HepG2 (cell line): Measurements from ENCODE around the gene PRELID2. TPM values are rescaled to one million over a fixed set of nuclear protein-coding genes. Genes with fewer than 3 reads are reported as not detected.

Source experiments
- ATAC-seq: fragments of 200-7000 bp; cut with Tn5 transposase; 3 replicates; pipeline ENCODE4 v1.9.1; 2020; ENCODE audit warnings: mild to moderate bottlenecking, moderate library complexity
- BruUV-seq: library from RNA; stranded (reverse); fragments of 400-500 nt; replicated peaks from 2 replicates; lab custom pipeline; 2021; lab: Mats Ljungman, UMichigan
- CTCF ChIA-PET: fragments of 300-600 bp; formaldehyde crosslinking; extraction: SDS; loops from one replicate; lab custom pipeline; 2021; ENCODE audit warnings: low total read pairs, inconsistent platforms, low intra/inter-chr PET ratio; lab: Yijun Ruan, JAX
- POLR2A ChIA-PET: fragments of 350-600 bp; sonication (Branson Sonifier 250); formaldehyde crosslinking; loops from one replicate; lab custom pipeline; 2020; ENCODE audit warnings: antibody characterized with exemption, inconsistent platforms; lab: Yijun Ruan, JAX
- DNase-seq: peaks from one replicate; pipeline ENCODE4 v3.0.0-alpha.2; 2015; ENCODE audit warnings: low spot score
- FAIRE-seq: peaks from 3 replicates; lab custom pipeline; 2011; peaks lifted over from hg19 to GRCh38; lab: Jason Lieb, UNC
- H2AFZ ChIP-seq: one replicate; pipeline ENCODE4 v1.6.1; 2011; ENCODE audit warnings: low read length, inconsistent platforms
- H3K27ac ChIP-seq: fragments of 300-600 bp; 3 replicates; pipeline ENCODE4 v1.8.0; 2011; ENCODE audit warnings: mixed run types, mild to moderate bottlenecking, mixed read lengths, low read length, inconsistent platforms; ENCODE audit not compliant: insufficient read depth; ENCODE audit errors: extremely low read length
- H3K27me3 ChIP-seq, 2 experiments: fragments of 200-600 bp in 1 of 2; 2 replicates in 1 of 2; 3 replicates in 1 of 2; pipeline versions ENCODE4 v1.6.0 to v1.8.0; 2011; ENCODE audit warnings: low read length in 2 of 2, mild to moderate bottlenecking in 2 of 2, moderate library complexity in 2 of 2, inconsistent platforms in 1 of 2; ENCODE audit not compliant: insufficient read depth in 2 of 2, control insufficient read depth in 1 of 2
- H3K36me3 ChIP-seq, 2 experiments: fragments of 200-600 bp in 1 of 2; replicated peaks in 1 of 2; 2 replicates in 1 of 2; 3 replicates in 1 of 2; pipeline versions ENCODE4 v1.5.1 to v1.8.0; 2011; ENCODE audit warnings: low read length in 2 of 2, inconsistent platforms in 1 of 2; ENCODE audit not compliant: insufficient read depth in 2 of 2, control insufficient read depth in 1 of 2
- H3K4me1 ChIP-seq: 2 replicates; pipeline ENCODE4 v1.5.1; 2012; ENCODE audit warnings: low read length, inconsistent platforms; ENCODE audit not compliant: insufficient read depth
- H3K4me2 ChIP-seq: 2 replicates; pipeline ENCODE4 v1.6.0; 2011; ENCODE audit warnings: low read depth, low read length, inconsistent platforms
- H3K4me3 ChIP-seq, 3 experiments: fragments of 200-600 bp in 1 of 3; sonication (generic), shearing (Covaris generic) in 1 of 3; replicated peaks in 1 of 3; 2 replicates each; pipeline ENCODE4 v1.5.1; 2011 to 2016; ENCODE audit warnings: low read length in 3 of 3, inconsistent platforms in 2 of 3, low read depth in 2 of 3, mild to moderate bottlenecking in 2 of 3, control low read depth in 1 of 3, mixed read lengths in 1 of 3; ENCODE audit not compliant: insufficient read depth in 1 of 3
- H3K79me2 ChIP-seq: one replicate; pipeline ENCODE4 v1.6.1; 2011; ENCODE audit warnings: low read length, inconsistent platforms; ENCODE audit not compliant: insufficient read depth
- H3K9ac ChIP-seq: 2 replicates; pipeline ENCODE4 v1.6.0; 2011; ENCODE audit warnings: mild to moderate bottlenecking, low read depth, low read length, inconsistent platforms; ENCODE audit not compliant: insufficient read depth
- H3K9me3 ChIP-seq: 2 replicates; pipeline ENCODE4 v1.5.1; 2012; ENCODE audit warnings: mild to moderate bottlenecking, low read length
- H4K20me1 ChIP-seq: 2 replicates; pipeline ENCODE4 v1.6.0; 2011; ENCODE audit warnings: inconsistent platforms, mild to moderate bottlenecking, low read length, moderate library complexity; ENCODE audit not compliant: insufficient read depth
- GTF2F1 ChIP-seq: fragments of 150-350 bp; IDR thresholded peaks from 2 replicates; pipeline ENCODE4 v1.6.1; 2014; ENCODE audit warnings: low read length
- IRF2 ChIP-seq: IDR thresholded peaks from 2 replicates; pipeline ENCODE4 v1.6.1; 2018; ENCODE audit warnings: missing genetic modification reagents, missing compliant biosample characterization
- LCORL ChIP-seq, 2 experiments: fragments of 450-650 bp in 1 of 2; sonication (generic) in 1 of 2; formaldehyde crosslinking in 1 of 2; IDR thresholded peaks; 2 replicates each; pipeline versions ENCODE4 v1.5.0 to v1.6.1; 2017 to 2020; ENCODE audit warnings: antibody characterized with exemption in 1 of 2, missing genetic modification reagents in 1 of 2
- MEF2D ChIP-seq: sonication (generic); formaldehyde crosslinking; IDR thresholded peaks from 2 replicates; pipeline ENCODE4 v1.5.1; 2020; ENCODE audit warnings: mild to moderate bottlenecking, missing genetic modification reagents
- PBX2 ChIP-seq: IDR thresholded peaks from 2 replicates; pipeline ENCODE4 v1.6.1; 2016; ENCODE audit warnings: control low read depth
- SRSF4 ChIP-seq: fragments of 200-400 bp; formaldehyde crosslinking; IDR thresholded peaks from one replicate; pipeline ENCODE4 v1.6.1; 2018; ENCODE audit warnings: mild to moderate bottlenecking, low read depth, low read length, moderate library complexity; ENCODE audit not compliant: poor library complexity, severe bottlenecking
- TBP ChIP-seq: sonication (generic); formaldehyde crosslinking; IDR thresholded peaks from 2 replicates; pipeline ENCODE4 v1.5.0; 2020; ENCODE audit warnings: missing genetic modification reagents
- ZBTB20 ChIP-seq: sonication (generic); formaldehyde crosslinking; IDR thresholded peaks from 2 replicates; pipeline ENCODE4 v1.8.1; 2023; ENCODE audit warnings: missing genetic modification reagents, low read depth, mild to moderate bottlenecking, borderline replicate concordance
- ZHX2 ChIP-seq, 2 experiments: sonication (generic) in 1 of 2; formaldehyde crosslinking in 1 of 2; IDR thresholded peaks; 2 replicates each; pipeline versions ENCODE4 v1.6.1 to v1.9.0; 2014 to 2022; ENCODE audit warnings: antibody characterized with exemption in 1 of 2, borderline replicate concordance in 1 of 2, inconsistent platforms in 1 of 2, low read depth in 1 of 2, missing genetic modification reagents in 1 of 2
- ZNF260 ChIP-seq: sonication (generic); formaldehyde crosslinking; IDR thresholded peaks from 2 replicates; pipeline ENCODE4 v1.4.0; 2020; ENCODE audit warnings: missing genetic modification reagents, low read depth, mild to moderate bottlenecking, borderline replicate concordance
- ZNF343 ChIP-seq: sonication (generic); formaldehyde crosslinking; IDR thresholded peaks from 2 replicates; pipeline ENCODE4 v1.4.0; 2020; ENCODE audit warnings: mild to moderate bottlenecking, missing genetic modification reagents
- ZNF367 ChIP-seq: sonication (generic); formaldehyde crosslinking; IDR thresholded peaks from 2 replicates; pipeline ENCODE4 v1.4.0; 2020; ENCODE audit warnings: missing genetic modification reagents, borderline replicate concordance
- WGBS: methylation state at CpG from one replicate; pipeline ENCODE4 v1.1.6; 2017; ENCODE audit warnings: low lambda C conversion rate; 5-methylcytosine and 5-hydroxymethylcytosine counted together
- in situ Hi-C: cut with HindIII; loops from 2 replicates; pipeline ENCODE4 v1.10.0; 2017; ENCODE audit warnings: low pct_unique_long_range_greater_than_20kb; ENCODE audit not compliant: extremely low pct_ligation_motif_present
- intact Hi-C: fragments of 100-400 bp; cut with micrococcal nuclease; formaldehyde crosslinking; loops from one replicate; pipeline ENCODE4 v1.10.0; 2022; ENCODE audit not compliant: unreplicated experiment
- polyA plus RNA-seq, 8 experiments: library from polyadenylated mRNA; depleted of rRNA in 3 of 8; stranded (reverse) in 7 of 8; unstranded in 1 of 8; fragments of >200 nt; fragmentation: Illumina TruSeq in 4 of 8; extraction: Trizol in 4 of 8; gene quantifications; 2 replicates each; pipeline versions ENCODE4 v1.2.1 to v1.2.3, GENCODE V29; 2011 to 2016; ENCODE audit warnings: low read depth in 4 of 8, missing spikeins in 1 of 8, mixed read lengths in 1 of 8; ENCODE audit not compliant: insufficient read depth in 1 of 8
- total RNA-seq, 5 experiments: library from RNA; depleted of rRNA; stranded (reverse); fragments of >200 nt; fragmentation: Illumina TruSeq; extraction: Trizol; gene quantifications; 2 replicates each; pipeline ENCODE4 v1.2.3, GENCODE V29; 2016; ENCODE audit warnings: low read depth in 1 of 5
- TF ChIP-seq, protein P1 (sequence below): sonication (generic); formaldehyde crosslinking; IDR thresholded peaks from 2 replicates; pipeline ENCODE4 v1.4.0; 2020; ENCODE audit warnings: missing genetic modification reagents
- TF ChIP-seq, protein P2 (sequence below): sonication (generic); formaldehyde crosslinking; IDR thresholded peaks from 2 replicates; pipeline ENCODE4 v1.9.0; 2022; ENCODE audit warnings: low read depth, missing genetic modification reagents

Gene PRELID2
- total and polyA plus RNA-seq, 2 of the 13 experiments (the other 11 are each of a cell fraction or from before 2014, with no cell fraction given) = 10.0 to 22.9 TPM

GRCh38 chr5:145872914-145873313 lies 37.8 kb upstream of the PRELID2 start, which contains the start of gene GRXCR2:
Gene GRXCR2, minus strand, starts transcription at chr5:145873014. Its CDS starts 46 bp downstream, at chr5:145872968.
- ATAC-seq (no peak), FAIRE-seq (no peak), DNase-seq (no peak)
- H4K20me1 ChIP-seq = no peaks in the 10 kb centered on the region
- in situ Hi-C loops (no loop called here), intact Hi-C loops (no loop called here)
- H2AFZ ChIP-seq = no peak within 1 kb of the TSS
- WGBS = 38% methylated on average over 3 of the region's 3 CpGs
- H3K79me2 ChIP-seq = no peaks in the 10 kb centered on the region
- no peak within 1 kb of the TSS for H3K9ac ChIP-seq
- H3K9me3 ChIP-seq = no peaks in the 10 kb centered on the region
- BruUV-seq = no TSS peak
- no peaks in the 10 kb centered on the region for H3K27me3 ChIP-seq
- H3K27ac ChIP-seq = no peak within 1 kb of the TSS
- H3K4me2 ChIP-seq = no peak within 1 kb of the TSS
- no peak within 1 kb of the TSS for H3K4me3 ChIP-seq
- H3K36me3 ChIP-seq = no peaks in the 10 kb centered on the region
- peaks cover 9% of the 10 kb centered on the region for H3K4me1 ChIP-seq
- POLR2A ChIA-PET = no interaction called here
- CTCF ChIA-PET = no interaction called here
- TF ChIP-seq ZNF260 (no peak), TBP (CRISPR knock-in tag) (no peak), PBX2 (CRISPR knock-in tag) (no peak), MEF2D (CRISPR knock-in tag) (no peak), IRF2 (no peak), ZNF367 (CRISPR knock-in tag) (no peak), SRSF4 (no peak), ZNF343 (CRISPR knock-in tag) (no peak), ZBTB20 (CRISPR knock-in tag) (no peak), LCORL (IDR thresholded peaks at IDR 0.05) (no peak), LCORL (CRISPR knock-in tag; IDR thresholded peaks at IDR 0.05) (no peak), GTF2F1 (no peak), ZHX2 (IDR thresholded peaks at IDR 0.05; ENCODE audit: low read depth) (no peak), ZHX2 (CRISPR knock-in tag; IDR thresholded peaks at IDR 0.05; ENCODE audit: borderline replicate concordance) (no peak)
- TF ChIP-seq, protein P1, sequence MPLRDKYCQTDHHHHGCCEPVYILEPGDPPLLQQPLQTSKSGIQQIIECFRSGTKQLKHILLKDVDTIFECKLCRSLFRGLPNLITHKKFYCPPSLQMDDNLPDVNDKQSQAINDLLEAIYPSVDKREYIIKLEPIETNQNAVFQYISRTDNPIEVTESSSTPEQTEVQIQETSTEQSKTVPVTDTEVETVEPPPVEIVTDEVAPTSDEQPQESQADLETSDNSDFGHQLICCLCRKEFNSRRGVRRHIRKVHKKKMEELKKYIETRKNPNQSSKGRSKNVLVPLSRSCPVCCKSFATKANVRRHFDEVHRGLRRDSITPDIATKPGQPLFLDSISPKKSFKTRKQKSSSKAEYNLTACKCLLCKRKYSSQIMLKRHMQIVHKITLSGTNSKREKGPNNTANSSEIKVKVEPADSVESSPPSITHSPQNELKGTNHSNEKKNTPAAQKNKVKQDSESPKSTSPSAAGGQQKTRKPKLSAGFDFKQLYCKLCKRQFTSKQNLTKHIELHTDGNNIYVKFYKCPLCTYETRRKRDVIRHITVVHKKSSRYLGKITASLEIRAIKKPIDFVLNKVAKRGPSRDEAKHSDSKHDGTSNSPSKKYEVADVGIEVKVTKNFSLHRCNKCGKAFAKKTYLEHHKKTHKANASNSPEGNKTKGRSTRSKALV (CRISPR knock-in tag) = no peak
- TF ChIP-seq, protein P2, sequence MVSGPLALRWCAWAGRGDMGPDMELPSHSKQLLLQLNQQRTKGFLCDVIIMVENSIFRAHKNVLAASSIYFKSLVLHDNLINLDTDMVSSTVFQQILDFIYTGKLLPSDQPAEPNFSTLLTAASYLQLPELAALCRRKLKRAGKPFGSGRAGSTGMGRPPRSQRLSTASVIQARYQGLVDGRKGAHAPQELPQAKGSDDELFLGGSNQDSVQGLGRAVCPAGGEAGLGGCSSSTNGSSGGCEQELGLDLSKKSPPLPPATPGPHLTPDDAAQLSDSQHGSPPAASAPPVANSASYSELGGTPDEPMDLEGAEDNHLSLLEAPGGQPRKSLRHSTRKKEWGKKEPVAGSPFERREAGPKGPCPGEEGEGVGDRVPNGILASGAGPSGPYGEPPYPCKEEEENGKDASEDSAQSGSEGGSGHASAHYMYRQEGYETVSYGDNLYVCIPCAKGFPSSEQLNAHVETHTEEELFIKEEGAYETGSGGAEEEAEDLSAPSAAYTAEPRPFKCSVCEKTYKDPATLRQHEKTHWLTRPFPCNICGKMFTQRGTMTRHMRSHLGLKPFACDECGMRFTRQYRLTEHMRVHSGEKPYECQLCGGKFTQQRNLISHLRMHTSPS = no peak
